OCI-LY7 (cell line): Measurements from ENCODE around the gene CABLES1. TPM values are rescaled to one million over a fixed set of nuclear protein-coding genes. Genes with fewer than 3 reads are reported as not detected.

Source experiments
- BruUV-seq: library from RNA; stranded (reverse); fragments of 400-500 nt; replicated peaks from 2 replicates; lab custom pipeline; 2021; lab: Mats Ljungman, UMichigan
- CTCF ChIA-PET: fragments of 300-600 bp; sonication (Branson Sonifier 250); formaldehyde crosslinking; loops from one replicate; lab custom pipeline; 2022; ENCODE audit warnings: antibody characterized with exemption; ENCODE audit not compliant: unreplicated experiment; lab: Charles Lee
- POLR2A ChIA-PET: fragments of 300-600 bp; sonication (Branson Sonifier 250); formaldehyde crosslinking; loops from one replicate; lab custom pipeline; 2022; ENCODE audit warnings: antibody characterized with exemption; lab: Charles Lee
- DNase-seq: peaks from one replicate; pipeline ENCODE4 v3.0.0-alpha.2; 2015; ENCODE audit warnings: low spot score
- H2AFZ ChIP-seq: fragments of 200-600 bp; sonication (generic), shearing (Covaris generic); 2 replicates; pipeline ENCODE4 v1.6.1; 2014; ENCODE audit warnings: mild to moderate bottlenecking, antibody characterized with exemption, low read length, moderate library complexity
- H3K27ac ChIP-seq: fragments of 200-600 bp; sonication (generic); 2 replicates; pipeline ENCODE4 v1.5.1; 2014; ENCODE audit warnings: mixed run types, low read depth, mild to moderate bottlenecking, moderate library complexity, low read length, inconsistent platforms; ENCODE audit not compliant: poor library complexity, severe bottlenecking
- H3K36me3 ChIP-seq: fragments of 200-600 bp; sonication (generic); 2 replicates; pipeline ENCODE4 v1.6.1; 2014; ENCODE audit warnings: mild to moderate bottlenecking, antibody characterized with exemption, low read length, moderate library complexity, mixed read lengths; ENCODE audit not compliant: insufficient read depth
- H3K4me1 ChIP-seq: fragments of 200-600 bp; sonication (generic); 2 replicates; pipeline ENCODE4 v1.5.1; 2014; ENCODE audit warnings: mild to moderate bottlenecking, low read length; ENCODE audit not compliant: insufficient read depth, poor library complexity, severe bottlenecking
- H3K4me2 ChIP-seq: fragments of 200-600 bp; sonication (generic); 2 replicates; pipeline ENCODE4 v1.6.1; 2014; ENCODE audit warnings: mild to moderate bottlenecking, low read length
- H3K4me3 ChIP-seq: fragments of 200-600 bp; sonication (generic); 2 replicates; pipeline ENCODE4 v1.5.1; 2014; ENCODE audit warnings: mild to moderate bottlenecking, low read depth, low read length; ENCODE audit not compliant: poor library complexity, severe bottlenecking
- H3K79me2 ChIP-seq: fragments of 200-600 bp; sonication (generic); 2 replicates; pipeline ENCODE4 v1.6.1; 2016; ENCODE audit warnings: low read depth, mild to moderate bottlenecking, low read length, moderate library complexity, mixed read lengths; ENCODE audit not compliant: insufficient read depth
- H3K9me2 ChIP-seq: fragments of 200-600 bp; sonication (generic); 2 replicates; pipeline ENCODE4 v1.6.1; 2016; ENCODE audit warnings: mild to moderate bottlenecking, low read length, mixed read lengths; ENCODE audit not compliant: insufficient read depth
- H3K9me3 ChIP-seq: fragments of 200-600 bp; sonication (generic); 2 replicates; pipeline ENCODE4 v1.6.1; 2014; ENCODE audit warnings: mild to moderate bottlenecking, mixed run types, low read length, mixed read lengths
- H4K20me1 ChIP-seq: fragments of 200-600 bp; sonication (generic); 2 replicates; pipeline ENCODE4 v1.6.1; 2014; ENCODE audit warnings: mild to moderate bottlenecking, antibody characterized with exemption, low read length, moderate library complexity, mixed read lengths; ENCODE audit not compliant: insufficient read depth
- CTCF ChIP-seq: fragments of 200-600 bp; sonication (generic); conservative IDR thresholded peaks from 2 replicates; pipeline ENCODE4 v1.5.1; 2014; ENCODE audit warnings: mild to moderate bottlenecking, antibody characterized with exemption, low read length, moderate library complexity, mixed read lengths
- EZH2phosphoT487 ChIP-seq: fragments of 200-600 bp; sonication (generic); IDR thresholded peaks from 2 replicates; pipeline ENCODE4 v1.6.1; 2018; ENCODE audit warnings: low read depth, borderline replicate concordance, mild to moderate bottlenecking, mixed run types, antibody characterized with exemption, low read length, moderate library complexity, mixed read lengths
- intact Hi-C: fragments of 100-400 bp; cut with micrococcal nuclease; formaldehyde crosslinking; loops from one replicate; pipeline ENCODE4 v1.10.0; 2022; ENCODE audit not compliant: unreplicated experiment
- total RNA-seq, 2 experiments: library from RNA; depleted of rRNA in 1 of 2; stranded (reverse); fragments of >200 nt in 1 of 2; shearing (Covaris generic) in 1 of 2; gene quantifications; 2 replicates each; pipeline ENCODE4 v1.2.3, GENCODE V29; 2014 to 2022

The CABLES1 gene
- total RNA-seq, 2 experiments from 2014 or later, result 20.6 to 28.7 TPM

DNA sequence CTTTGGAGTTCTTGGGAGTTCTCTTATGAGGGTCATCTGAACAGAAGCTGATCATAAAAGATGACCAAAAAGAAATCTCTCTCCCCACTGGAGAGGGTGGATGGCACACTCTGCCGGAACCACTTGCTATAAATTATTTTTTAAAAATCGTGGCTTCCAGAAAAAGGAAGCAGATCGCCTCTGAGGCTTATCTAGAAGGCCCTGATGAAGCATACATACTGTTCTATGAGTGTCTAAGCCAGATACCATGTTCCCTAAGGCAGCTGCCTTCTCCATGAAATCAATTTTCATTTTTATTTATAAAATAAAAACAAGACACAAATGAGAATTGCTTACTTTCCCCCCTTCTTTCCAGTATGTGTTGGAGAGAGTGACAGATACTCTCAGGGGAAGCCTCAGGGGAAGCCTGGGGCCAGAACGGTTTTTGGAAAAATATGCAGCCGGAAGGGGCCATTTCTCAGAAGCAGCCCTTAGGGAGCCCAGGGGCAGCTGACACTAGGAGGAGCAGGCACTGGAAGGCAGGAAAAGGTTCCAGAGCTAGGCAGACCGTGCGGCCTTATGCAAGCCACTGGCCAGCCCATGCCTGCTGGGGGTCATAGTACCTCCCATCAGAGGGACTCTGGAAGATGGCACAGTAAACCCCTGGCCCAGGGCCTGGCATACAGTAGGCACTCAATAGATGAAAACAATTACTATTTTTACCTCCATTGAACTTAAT, 130.6 kb downstream of the CABLES1 start:
- peaks cover 5% of the 10 kb centered on the region for H3K4me1 ChIP-seq
- peaks cover 12% of the 10 kb centered on the region for H3K9me3 ChIP-seq
- no peaks in the 10 kb centered on the region for H3K9me2 ChIP-seq
- DNase-seq, result no peak
- TF ChIP-seq CTCF, result no peak
- TF ChIP-seq EZH2phosphoT487, result no peak
- H4K20me1 ChIP-seq, result no peaks in the 10 kb centered on the region
- H3K4me3 ChIP-seq, result no peak overlapping the region
- H2AFZ ChIP-seq, result no peak overlapping the region
- no TSS peak for BruUV-seq
- POLR2A ChIA-PET, result interaction anchor here (0.7 kb wide), 1 partner anchor 24 kb away, joined by 3 read pairs; no protein-coding TSS in a partner anchor
- H3K36me3 ChIP-seq, result peaks cover 13% of the 10 kb centered on the region; the same call in 1 of the 2 replicates
- intact Hi-C loops, result no loop called here
- CTCF ChIA-PET, result no interaction called here
- H3K27ac ChIP-seq, result no peak overlapping the region
- H3K79me2 ChIP-seq, result no peaks in the 10 kb centered on the region
- no peak overlapping the region for H3K4me2 ChIP-seq

GRCh38 chr18:23266717-23267446, 131.6 kb downstream of the CABLES1 start:
- Histone ChIP-seq H3K9me3 (peaks cover 17% of the 10 kb centered on the region), H3K4me1 (no peaks in the 10 kb centered on the region), H3K79me2 (no peaks in the 10 kb centered on the region), H2AFZ (no peak overlapping the region), H3K27ac (no peak overlapping the region), H3K9me2 (no peaks in the 10 kb centered on the region), H3K4me2 (no peak overlapping the region), H4K20me1 (no peaks in the 10 kb centered on the region), H3K4me3 (no peak overlapping the region), H3K36me3 (peaks cover 20% of the 10 kb centered on the region; the same call in 1 of the 2 replicates)
- intact Hi-C loops, result no loop called here
- TF ChIP-seq CTCF (no peak), EZH2phosphoT487 (no peak)
- CTCF ChIA-PET, result interaction anchor here (0.6 kb wide), 2 partner anchors 30 to 51 kb away, joined by 7 to 12 read pairs; no protein-coding TSS in a partner anchor
- POLR2A ChIA-PET, result interaction anchor here (0.5 to 0.7 kb wide), 2 partner anchors 24 to 25 kb away, joined by 3 to 6 read pairs; no protein-coding TSS in a partner anchor
- no peak for DNase-seq
- no TSS peak for BruUV-seq
